WTC11 (cell line): ENCODE results near the gene GID4. TPM values are rescaled to one million over a fixed set of nuclear protein-coding genes. Genes with fewer than 3 reads are reported as not detected.

Source experiments
- ATAC-seq: fragments of 200-7000 bp; cut with Tn5 transposase; 2 replicates; pipeline ENCODE4 v1.10.0; 2021; ENCODE audit warnings: mild to moderate bottlenecking, moderate library complexity
- CTCF ChIA-PET: fragments of 300-600 bp; sonication (Branson Sonifier 250); formaldehyde crosslinking; loops from one replicate; lab custom pipeline; 2021; ENCODE audit warnings: antibody characterized with exemption; lab: Charles Lee
- POLR2A ChIA-PET: fragments of 350-600 bp; sonication (Branson Sonifier 250); formaldehyde crosslinking; loops from one replicate; lab custom pipeline; 2021; ENCODE audit warnings: antibody characterized with exemption; lab: Charles Lee
- DNase-seq: peaks from one replicate; pipeline ENCODE4 v3.0.0; 2021; ENCODE audit warnings: low spot score
- H3K27ac Mint-ChIP-seq: 2 replicates; pipeline ENCODE4 v1.8.0; 2021; ENCODE audit warnings: mixed read lengths
- H3K27me3 Mint-ChIP-seq: 2 replicates; pipeline ENCODE4 v1.8.0; 2021; ENCODE audit warnings: low read depth, mild to moderate bottlenecking, moderate library complexity, mixed read lengths
- H3K36me3 Mint-ChIP-seq: 2 replicates; pipeline ENCODE4 v1.8.0; 2021; ENCODE audit warnings: mixed read lengths
- H3K4me1 Mint-ChIP-seq: 2 replicates; pipeline ENCODE4 v1.8.0; 2022; ENCODE audit warnings: mixed read lengths
- H3K4me3 Mint-ChIP-seq: 2 replicates; pipeline ENCODE4 v1.8.0; 2021; ENCODE audit warnings: mild to moderate bottlenecking, moderate library complexity, mixed read lengths
- H3K9me3 Mint-ChIP-seq: 2 replicates; pipeline ENCODE4 v1.8.0; 2021; ENCODE audit warnings: mixed read lengths
- E2F4 ChIP-seq: sonication (generic); formaldehyde crosslinking; IDR thresholded peaks from 2 replicates; pipeline ENCODE4 v1.8.1; 2022; ENCODE audit warnings: low read depth, mild to moderate bottlenecking, moderate library complexity, missing genetic modification reagents, borderline replicate concordance
- ERG ChIP-seq: fragments of 250-450 bp; sonication (Bioruptor Pico); IDR thresholded peaks from 2 replicates; pipeline ENCODE4 v1.8.0; 2021; ENCODE audit warnings: mild to moderate bottlenecking
- GRHL2 ChIP-seq: fragments of 250-450 bp; sonication (Bioruptor Pico); IDR thresholded peaks from 2 replicates; pipeline ENCODE4 v1.8.0; 2022; ENCODE audit warnings: mild to moderate bottlenecking, moderate library complexity; ENCODE audit not compliant: insufficient replicate concordance, severe bottlenecking
- JAZF1 ChIP-seq: fragments of 250-450 bp; sonication (Bioruptor Pico); IDR thresholded peaks from 2 replicates; pipeline ENCODE4 v1.9.0; 2021; ENCODE audit warnings: moderate library complexity, mild to moderate bottlenecking, inconsistent platforms
- NFE2L1 ChIP-seq: sonication (generic); formaldehyde crosslinking; IDR thresholded peaks from 2 replicates; pipeline ENCODE4 v1.8.1; 2023; ENCODE audit warnings: missing genetic modification reagents
- NR1H2 ChIP-seq: sonication (generic); formaldehyde crosslinking; IDR thresholded peaks from 2 replicates; pipeline ENCODE4 v1.9.0; 2021; ENCODE audit warnings: mild to moderate bottlenecking, moderate library complexity, missing genetic modification reagents
- RELA ChIP-seq: sonication (generic); formaldehyde crosslinking; IDR thresholded peaks from 2 replicates; pipeline ENCODE4 v1.8.1; 2022; ENCODE audit warnings: missing genetic modification reagents, mild to moderate bottlenecking, borderline replicate concordance
- RORB ChIP-seq: fragments of 250-450 bp; sonication (Bioruptor Pico); IDR thresholded peaks from 2 replicates; pipeline ENCODE4 v1.9.0; 2021; ENCODE audit warnings: mild to moderate bottlenecking
- SP1 ChIP-seq: sonication (generic); formaldehyde crosslinking; conservative IDR thresholded peaks from 2 replicates; pipeline ENCODE4 v1.8.1; 2022; ENCODE audit warnings: missing genetic modification reagents
- ZBTB21 ChIP-seq: sonication (generic); formaldehyde crosslinking; IDR thresholded peaks from 2 replicates; pipeline ENCODE4 v1.8.1; 2023; ENCODE audit warnings: mild to moderate bottlenecking, missing genetic modification reagents, borderline replicate concordance
- ZNF263 ChIP-seq: sonication (generic); formaldehyde crosslinking; IDR thresholded peaks from 2 replicates; pipeline ENCODE4 v1.8.1; 2022; ENCODE audit warnings: low read depth, mild to moderate bottlenecking, moderate library complexity, missing genetic modification reagents
- ZNF281 ChIP-seq: sonication (generic); formaldehyde crosslinking; IDR thresholded peaks from 2 replicates; pipeline ENCODE4 v1.8.0; 2023; ENCODE audit warnings: mild to moderate bottlenecking, missing genetic modification reagents
- ZNF416 ChIP-seq: fragments of 250-450 bp; sonication (Bioruptor Pico); IDR thresholded peaks from 2 replicates; pipeline ENCODE4 v1.9.0; 2021; ENCODE audit warnings: mild to moderate bottlenecking, inconsistent platforms
- total RNA-seq: library from RNA; stranded (reverse); gene quantifications from 3 replicates; pipeline ENCODE4 v1.2.3, GENCODE V29; 2021
- TF ChIP-seq, protein P1 (sequence below): sonication (generic); formaldehyde crosslinking; IDR thresholded peaks from 2 replicates; pipeline ENCODE4 v1.8.1; 2022; ENCODE audit warnings: mild to moderate bottlenecking, missing genetic modification reagents, moderate library complexity, borderline replicate concordance
- TF ChIP-seq, protein P2 (sequence below): fragments of 250-450 bp; sonication (Bioruptor Pico); IDR thresholded peaks from 2 replicates; pipeline ENCODE4 v2.1.2; 2022; ENCODE audit warnings: mild to moderate bottlenecking, moderate library complexity
- TF ChIP-seq, protein P3 (sequence below): sonication (generic); formaldehyde crosslinking; IDR thresholded peaks from 2 replicates; pipeline ENCODE4 v1.8.0; 2023; ENCODE audit warnings: missing genetic modification reagents, mild to moderate bottlenecking, borderline replicate concordance
- TF ChIP-seq, protein P4 (sequence below): fragments of 250-450 bp; sonication (Bioruptor Pico); conservative IDR thresholded peaks from 2 replicates; pipeline ENCODE4 v1.9.0; 2021; ENCODE audit warnings: mild to moderate bottlenecking

The GID4 gene
- total RNA-seq, 1 experiment from 2014 or later, result 16.0 TPM

DNA sequence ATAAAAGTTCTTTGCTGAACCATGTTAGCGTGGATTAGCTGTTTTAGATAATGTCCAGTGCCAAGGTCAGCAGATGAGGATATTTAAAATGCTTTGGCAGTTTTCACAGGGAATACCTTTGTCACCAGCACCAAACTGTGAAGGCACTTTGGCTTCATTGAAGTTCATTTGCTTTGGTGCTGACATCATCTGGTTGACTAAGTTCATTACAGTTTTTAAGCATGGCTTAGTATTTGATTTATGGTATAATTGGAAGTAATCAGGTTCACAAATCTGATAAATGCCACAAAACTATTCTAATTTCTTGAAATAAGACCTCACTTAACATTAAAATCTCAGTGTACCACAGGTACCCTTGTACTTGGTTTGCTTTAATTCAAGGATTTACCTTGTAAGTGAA is 4.3 kb downstream of the GID4 start (continued):
- TF ChIP-seq ERG (CRISPR knock-in tag), result no peak
- TF ChIP-seq, protein P1, sequence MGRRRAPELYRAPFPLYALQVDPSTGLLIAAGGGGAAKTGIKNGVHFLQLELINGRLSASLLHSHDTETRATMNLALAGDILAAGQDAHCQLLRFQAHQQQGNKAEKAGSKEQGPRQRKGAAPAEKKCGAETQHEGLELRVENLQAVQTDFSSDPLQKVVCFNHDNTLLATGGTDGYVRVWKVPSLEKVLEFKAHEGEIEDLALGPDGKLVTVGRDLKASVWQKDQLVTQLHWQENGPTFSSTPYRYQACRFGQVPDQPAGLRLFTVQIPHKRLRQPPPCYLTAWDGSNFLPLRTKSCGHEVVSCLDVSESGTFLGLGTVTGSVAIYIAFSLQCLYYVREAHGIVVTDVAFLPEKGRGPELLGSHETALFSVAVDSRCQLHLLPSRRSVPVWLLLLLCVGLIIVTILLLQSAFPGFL (CRISPR knock-in tag), result no peak
- TF ChIP-seq RELA (CRISPR knock-in tag), result no peak
- TF ChIP-seq SP1 (CRISPR knock-in tag), result no peak
- TF ChIP-seq ZBTB21 (CRISPR knock-in tag), result no peak
- TF ChIP-seq, protein P2, sequence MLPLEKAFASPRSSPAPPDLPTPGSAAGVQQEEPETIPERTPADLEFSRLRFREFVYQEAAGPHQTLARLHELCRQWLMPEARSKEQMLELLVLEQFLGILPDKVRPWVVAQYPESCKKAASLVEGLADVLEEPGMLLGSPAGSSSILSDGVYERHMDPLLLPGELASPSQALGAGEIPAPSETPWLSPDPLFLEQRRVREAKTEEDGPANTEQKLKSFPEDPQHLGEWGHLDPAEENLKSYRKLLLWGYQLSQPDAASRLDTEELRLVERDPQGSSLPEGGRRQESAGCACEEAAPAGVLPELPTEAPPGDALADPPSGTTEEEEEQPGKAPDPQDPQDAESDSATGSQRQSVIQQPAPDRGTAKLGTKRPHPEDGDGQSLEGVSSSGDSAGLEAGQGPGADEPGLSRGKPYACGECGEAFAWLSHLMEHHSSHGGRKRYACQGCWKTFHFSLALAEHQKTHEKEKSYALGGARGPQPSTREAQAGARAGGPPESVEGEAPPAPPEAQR (CRISPR knock-in tag), result no peak

DNA sequence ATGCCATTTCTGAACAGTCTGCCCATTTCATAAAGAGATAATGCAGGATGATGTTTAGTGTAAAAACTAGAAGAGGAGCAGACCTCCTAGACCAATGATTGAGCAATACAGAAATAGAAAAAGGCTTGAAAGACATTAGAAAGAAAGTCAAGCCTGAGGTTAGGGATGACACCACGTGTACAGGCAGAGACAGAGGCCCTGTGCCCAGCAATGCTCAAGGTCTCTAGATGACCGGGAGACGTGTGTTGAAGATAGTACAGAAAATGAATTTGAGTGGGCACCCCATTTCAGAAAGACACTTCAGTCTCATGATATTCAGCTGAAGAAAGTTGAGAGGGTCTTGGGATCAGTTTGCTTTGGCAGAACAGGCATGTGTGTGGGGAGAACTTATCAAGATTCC is 5.4 kb downstream of the GID4 start:
- no peaks in the 10 kb centered on the region for H3K9me3 Mint-ChIP-seq
- POLR2A ChIA-PET, result no interaction called here
- no peaks in the 10 kb centered on the region for H3K27me3 Mint-ChIP-seq
- TF ChIP-seq NFE2L1 (CRISPR knock-in tag), result no peak
- TF ChIP-seq E2F4, result no peak
- TF ChIP-seq JAZF1 (CRISPR knock-in tag), result no peak
- no peak for TF ChIP-seq ZNF416
- TF ChIP-seq, all 79 proteins: peak for 0
- H3K4me3 Mint-ChIP-seq, result no peak overlapping the region
- ATAC-seq, result no peak
- CTCF ChIA-PET, result no interaction called here
- DNase-seq, result no peak
- H3K27ac Mint-ChIP-seq, result no peak overlapping the region
- H3K36me3 Mint-ChIP-seq, result peaks cover 19% of the 10 kb centered on the region
- peaks cover 18% of the 10 kb centered on the region for H3K4me1 Mint-ChIP-seq

DNA sequence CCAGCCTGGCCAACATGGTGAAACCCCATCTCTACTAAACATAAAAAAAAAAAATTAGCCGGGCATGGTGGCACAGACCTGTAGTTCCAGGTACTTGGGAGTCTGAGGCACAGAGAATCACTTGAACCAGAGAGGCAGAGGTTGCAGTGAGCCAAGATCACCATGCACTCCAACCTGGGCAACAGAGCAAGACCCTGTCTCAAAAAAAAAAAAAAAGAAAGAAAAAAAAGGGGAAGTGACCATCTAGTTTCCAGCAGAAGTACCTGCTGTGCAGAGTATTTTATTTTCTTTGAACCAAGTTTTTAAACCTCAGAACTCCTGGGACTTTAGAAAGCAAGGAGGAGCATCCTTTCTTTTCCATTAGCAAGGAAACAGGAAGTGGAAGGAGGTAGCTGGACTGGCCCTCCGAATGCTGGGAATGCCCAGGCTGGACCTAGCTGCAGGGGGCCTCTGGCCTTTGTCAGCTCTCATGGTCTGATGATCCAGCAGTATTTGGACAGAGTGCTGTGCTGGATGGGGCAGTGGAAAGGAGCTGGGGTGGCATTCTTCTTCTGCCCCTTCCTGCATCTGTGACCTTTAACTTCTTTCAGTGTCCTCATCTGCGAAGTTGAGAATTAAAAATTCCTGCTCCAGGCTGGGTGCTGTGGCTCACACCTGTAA is 6.6 kb downstream of the GID4 start:
- no peak for DNase-seq
- CTCF ChIA-PET, result interaction anchor here (0.6 kb wide), 2 partner anchors 11 to 25 kb away, joined by 3 to 5 read pairs; no protein-coding TSS in a partner anchor
- H3K36me3 Mint-ChIP-seq, result peaks cover 19% of the 10 kb centered on the region
- TF ChIP-seq ZNF281 (CRISPR knock-in tag) (no peak), ZNF263 (no peak), RORB (CRISPR knock-in tag) (no peak), GRHL2 (CRISPR knock-in tag) (no peak), NR1H2 (CRISPR knock-in tag) (no peak)
- TF ChIP-seq, protein P3, sequence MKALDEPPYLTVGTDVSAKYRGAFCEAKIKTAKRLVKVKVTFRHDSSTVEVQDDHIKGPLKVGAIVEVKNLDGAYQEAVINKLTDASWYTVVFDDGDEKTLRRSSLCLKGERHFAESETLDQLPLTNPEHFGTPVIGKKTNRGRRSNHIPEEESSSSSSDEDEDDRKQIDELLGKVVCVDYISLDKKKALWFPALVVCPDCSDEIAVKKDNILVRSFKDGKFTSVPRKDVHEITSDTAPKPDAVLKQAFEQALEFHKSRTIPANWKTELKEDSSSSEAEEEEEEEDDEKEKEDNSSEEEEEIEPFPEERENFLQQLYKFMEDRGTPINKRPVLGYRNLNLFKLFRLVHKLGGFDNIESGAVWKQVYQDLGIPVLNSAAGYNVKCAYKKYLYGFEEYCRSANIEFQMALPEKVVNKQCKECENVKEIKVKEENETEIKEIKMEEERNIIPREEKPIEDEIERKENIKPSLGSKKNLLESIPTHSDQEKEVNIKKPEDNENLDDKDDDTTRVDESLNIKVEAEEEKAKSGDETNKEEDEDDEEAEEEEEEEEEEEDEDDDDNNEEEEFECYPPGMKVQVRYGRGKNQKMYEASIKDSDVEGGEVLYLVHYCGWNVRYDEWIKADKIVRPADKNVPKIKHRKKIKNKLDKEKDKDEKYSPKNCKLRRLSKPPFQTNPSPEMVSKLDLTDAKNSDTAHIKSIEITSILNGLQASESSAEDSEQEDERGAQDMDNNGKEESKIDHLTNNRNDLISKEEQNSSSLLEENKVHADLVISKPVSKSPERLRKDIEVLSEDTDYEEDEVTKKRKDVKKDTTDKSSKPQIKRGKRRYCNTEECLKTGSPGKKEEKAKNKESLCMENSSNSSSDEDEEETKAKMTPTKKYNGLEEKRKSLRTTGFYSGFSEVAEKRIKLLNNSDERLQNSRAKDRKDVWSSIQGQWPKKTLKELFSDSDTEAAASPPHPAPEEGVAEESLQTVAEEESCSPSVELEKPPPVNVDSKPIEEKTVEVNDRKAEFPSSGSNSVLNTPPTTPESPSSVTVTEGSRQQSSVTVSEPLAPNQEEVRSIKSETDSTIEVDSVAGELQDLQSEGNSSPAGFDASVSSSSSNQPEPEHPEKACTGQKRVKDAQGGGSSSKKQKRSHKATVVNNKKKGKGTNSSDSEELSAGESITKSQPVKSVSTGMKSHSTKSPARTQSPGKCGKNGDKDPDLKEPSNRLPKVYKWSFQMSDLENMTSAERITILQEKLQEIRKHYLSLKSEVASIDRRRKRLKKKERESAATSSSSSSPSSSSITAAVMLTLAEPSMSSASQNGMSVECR (CRISPR knock-in tag), result no peak
- TF ChIP-seq, protein P4, sequence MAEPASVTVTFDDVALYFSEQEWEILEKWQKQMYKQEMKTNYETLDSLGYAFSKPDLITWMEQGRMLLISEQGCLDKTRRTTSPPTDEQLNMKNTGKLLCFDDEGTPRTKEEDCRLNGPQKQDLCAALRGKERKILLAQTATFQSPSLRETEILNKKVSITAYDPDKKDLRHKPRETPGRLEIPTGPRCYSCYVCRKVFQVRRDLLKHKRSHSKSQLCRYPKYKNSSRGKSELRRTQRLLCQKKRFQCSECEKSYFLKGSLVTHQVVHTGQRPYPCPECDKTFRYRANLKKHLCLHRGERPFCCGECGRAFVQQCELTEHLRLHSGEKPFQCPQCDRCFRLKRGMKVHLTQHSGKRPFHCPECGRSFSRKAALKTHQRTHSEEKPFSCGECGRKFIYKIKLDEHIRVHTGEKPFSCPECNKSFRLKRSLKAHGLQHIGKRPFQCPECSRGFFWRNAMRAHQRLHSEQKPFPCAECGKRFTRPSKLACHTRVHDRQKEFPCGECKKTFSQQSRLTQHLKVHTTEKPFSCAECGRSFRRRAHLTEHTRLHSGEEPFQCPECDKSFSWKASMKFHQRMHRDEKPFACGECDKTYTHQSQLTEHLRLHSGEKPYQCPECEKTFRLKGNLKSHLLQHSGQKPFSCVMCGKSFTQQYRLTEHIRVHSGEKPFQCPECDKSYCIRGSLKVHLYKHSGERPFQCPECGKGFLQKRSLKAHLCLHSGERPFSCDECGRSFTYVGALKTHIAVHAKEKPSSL (CRISPR knock-in tag), result no peak

More for the DNA sequence above, 6.6 kb downstream of the GID4 start:
- no peaks in the 10 kb centered on the region for H3K9me3 Mint-ChIP-seq
- no peak overlapping the region for H3K27ac Mint-ChIP-seq
- no peak overlapping the region for H3K4me3 Mint-ChIP-seq
- no peaks in the 10 kb centered on the region for H3K27me3 Mint-ChIP-seq
- ATAC-seq, result no peak
- POLR2A ChIA-PET, result interaction anchor here (0.7 to 0.8 kb wide), 2 partner anchors 33 to 370 kb away, joined by 3 read pairs; no protein-coding TSS in a partner anchor
- H3K4me1 Mint-ChIP-seq, result peaks cover 10% of the 10 kb centered on the region
